ENCODE measurements around the gene PAX1. TPM values are rescaled to one million over a fixed set of nuclear protein-coding genes. Genes with fewer than 3 reads are reported as not detected.
A peak's percentile ranks its signal among the peaks of the same experiment; 100 is the strongest.

PAX1 gene
- total and polyA plus RNA-seq, 11 donors: 0.44 TPM; not detected in 10

DNA sequence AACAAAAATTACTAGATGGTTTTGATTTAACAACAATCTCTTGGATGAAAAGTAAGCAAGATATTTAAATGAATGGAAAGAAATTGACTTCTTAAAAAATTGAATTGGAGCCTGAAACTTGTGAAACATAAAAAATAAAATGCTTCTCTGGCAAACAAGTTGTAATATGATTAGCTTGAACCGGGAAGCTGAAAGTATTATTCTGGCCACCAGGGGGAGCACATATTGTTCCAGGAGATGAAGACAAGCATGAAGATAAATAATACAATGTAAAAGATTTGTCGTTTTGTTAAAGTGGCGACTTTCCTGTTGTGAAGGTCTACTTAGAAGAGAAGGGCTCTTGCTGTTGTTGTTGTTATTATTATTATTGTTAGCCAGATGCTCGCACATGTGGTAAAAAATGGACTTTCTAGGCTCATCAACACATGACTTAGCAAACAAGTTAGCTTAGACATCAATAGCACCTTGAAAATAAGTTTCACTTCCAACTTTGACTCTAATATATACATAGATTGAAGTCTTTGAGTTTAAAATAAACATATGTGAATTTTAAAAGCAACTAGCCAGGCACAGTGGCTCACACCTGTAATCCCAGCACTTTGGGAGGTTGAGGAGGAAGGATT is 14.2 kb downstream of the PAX1 start:
- no peaks in the 10 kb centered on the region for H3K36me3 ChIP-seq
- no peak for DNase-seq
- no peaks in the 10 kb centered on the region for H3K4me1 ChIP-seq
- TF ChIP-seq, protein P1, sequence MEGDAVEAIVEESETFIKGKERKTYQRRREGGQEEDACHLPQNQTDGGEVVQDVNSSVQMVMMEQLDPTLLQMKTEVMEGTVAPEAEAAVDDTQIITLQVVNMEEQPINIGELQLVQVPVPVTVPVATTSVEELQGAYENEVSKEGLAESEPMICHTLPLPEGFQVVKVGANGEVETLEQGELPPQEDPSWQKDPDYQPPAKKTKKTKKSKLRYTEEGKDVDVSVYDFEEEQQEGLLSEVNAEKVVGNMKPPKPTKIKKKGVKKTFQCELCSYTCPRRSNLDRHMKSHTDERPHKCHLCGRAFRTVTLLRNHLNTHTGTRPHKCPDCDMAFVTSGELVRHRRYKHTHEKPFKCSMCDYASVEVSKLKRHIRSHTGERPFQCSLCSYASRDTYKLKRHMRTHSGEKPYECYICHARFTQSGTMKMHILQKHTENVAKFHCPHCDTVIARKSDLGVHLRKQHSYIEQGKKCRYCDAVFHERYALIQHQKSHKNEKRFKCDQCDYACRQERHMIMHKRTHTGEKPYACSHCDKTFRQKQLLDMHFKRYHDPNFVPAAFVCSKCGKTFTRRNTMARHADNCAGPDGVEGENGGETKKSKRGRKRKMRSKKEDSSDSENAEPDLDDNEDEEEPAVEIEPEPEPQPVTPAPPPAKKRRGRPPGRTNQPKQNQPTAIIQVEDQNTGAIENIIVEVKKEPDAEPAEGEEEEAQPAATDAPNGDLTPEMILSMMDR (IDR thresholded peaks at IDR 0.05): peak; percentile 63 to 85 (median 77)
- no peak for TF ChIP-seq POLR2A (IDR thresholded peaks at IDR 0.05)
- no peaks in the 10 kb centered on the region for H3K9me3 ChIP-seq
- intact Hi-C loops (cut with DNase I): loop anchor here in 8 of 10 donors (1.0 to 10.0 kb wide), 7 partner anchors 383 to 595 kb away; no protein-coding TSS in a partner anchor
- H3K27me3 ChIP-seq: peaks cover 5 to 45% (median 29%) of the 10 kb centered on the region in 9 donors
- 8 to 11% (median 8%) methylated on average over 4 of the region's 4 CpGs for whole genome bisulfite sequencing, 4 donors
- ATAC-seq: no peak
- H3K4me3 ChIP-seq: no peak overlapping the region
- H3K27ac ChIP-seq: no peak overlapping the region

DNA sequence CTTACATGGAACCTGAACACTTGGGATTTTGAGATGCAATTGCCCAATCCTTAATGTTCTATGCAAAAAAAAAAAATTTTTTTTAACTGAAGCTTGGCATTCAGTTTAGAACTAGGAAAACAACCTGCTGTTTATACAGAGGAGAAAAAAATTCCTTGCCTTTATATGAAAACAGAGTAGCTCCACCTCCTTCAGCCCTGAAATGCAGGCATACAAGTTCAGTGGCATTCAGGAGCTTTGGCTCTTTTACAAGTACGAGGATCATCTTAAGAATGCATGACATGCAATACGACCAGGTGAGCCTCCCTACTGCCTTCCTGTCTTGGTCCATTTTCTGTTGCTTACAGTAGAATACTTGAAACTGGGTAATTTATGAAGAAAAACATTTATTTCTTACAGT is 20.4 kb downstream of the PAX1 start:
- peaks cover 0 to 13% (median 0%) of the 10 kb centered on the region in 9 donors for H3K27me3 ChIP-seq
- intact Hi-C loops (cut with DNase I): loop anchor here in 1 of 10 donors (10.0 kb wide), 1 partner anchor 519 kb away; no protein-coding TSS in a partner anchor
- no peak overlapping the region for H3K27ac ChIP-seq
- DNase-seq: no peak
- H3K4me1 ChIP-seq: no peaks in the 10 kb centered on the region
- no peaks in the 10 kb centered on the region for H3K9me3 ChIP-seq
- H3K36me3 ChIP-seq: no peaks in the 10 kb centered on the region
- WGBS, 4 donors: 43 to 55% (median 48%) methylated on average over 2 of the region's 2 CpGs
- TF ChIP-seq, protein P1 (IDR thresholded peaks at IDR 0.05): no peak
- TF ChIP-seq POLR2A (IDR thresholded peaks at IDR 0.05): no peak
- no peak overlapping the region for H3K4me3 ChIP-seq
- no peak for ATAC-seq

DNA sequence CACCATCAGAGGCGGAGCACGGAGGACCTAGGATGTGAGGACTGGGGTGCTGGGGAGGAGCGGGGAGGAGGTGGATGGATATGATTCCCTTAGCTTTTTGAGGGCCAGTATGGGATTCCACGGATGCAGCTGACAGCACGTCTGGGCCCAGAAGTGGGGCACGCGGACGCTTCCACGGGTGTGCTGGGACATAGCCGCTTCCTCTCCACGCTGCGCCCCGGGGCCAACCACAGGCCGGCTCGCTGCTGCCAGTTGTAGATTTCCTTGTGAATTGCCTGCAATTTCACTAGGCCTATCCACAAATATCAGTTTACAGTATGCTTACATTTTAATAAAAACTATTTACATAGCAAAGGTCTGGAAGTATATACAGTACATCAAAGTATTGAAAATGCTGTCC is 23.9 kb downstream of the PAX1 start:
- WGBS, 4 donors: 90 to 95% (median 91%) methylated on average over 15 of the region's 15 CpGs
- DNase-seq: no peak
- intact Hi-C loops (cut with DNase I): loop anchor here in 1 of 10 donors (10.0 kb wide), 1 partner anchor 515 kb away; no protein-coding TSS in a partner anchor

DNA sequence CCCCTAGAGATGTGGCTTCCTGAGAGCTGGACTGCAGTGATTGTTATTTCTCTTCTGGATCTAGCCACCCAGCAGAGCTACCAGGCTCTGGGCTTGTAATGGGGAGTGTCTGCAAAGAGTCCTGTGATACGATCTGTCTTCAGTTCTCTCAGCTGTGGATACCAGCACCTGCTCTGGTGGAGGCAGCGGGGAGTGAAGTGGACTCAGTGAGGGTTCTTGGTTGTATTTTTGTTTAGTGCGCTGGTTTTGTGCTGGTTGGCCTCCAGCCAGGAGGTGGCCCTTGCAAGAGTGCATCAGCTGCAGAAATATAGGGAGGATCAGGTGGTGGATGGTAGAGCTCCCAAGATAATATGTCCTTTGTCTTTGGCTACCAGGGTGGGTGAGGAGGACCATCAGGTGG is 33.7 kb downstream of the PAX1 start:
- 72 to 88% (median 80%) methylated on average over 3 of the region's 3 CpGs for WGBS, 4 donors
- DNase-seq (no peak), ATAC-seq (no peak)
- Histone ChIP-seq H3K27ac (no peak overlapping the region), H3K9me3 (peaks cover 0 to 19% (median 2%) of the 10 kb centered on the region in 12 donors), H3K36me3 (no peaks in the 10 kb centered on the region), H3K27me3 (peaks cover 0 to 6% (median 0%) of the 10 kb centered on the region in 9 donors), H3K4me3 (no peak overlapping the region), H3K4me1 (no peaks in the 10 kb centered on the region)
- TF ChIP-seq, protein P1 (IDR thresholded peaks at IDR 0.05): no peak
- no peak for TF ChIP-seq POLR2A (IDR thresholded peaks at IDR 0.05)
- intact Hi-C loops (cut with DNase I): no loop called here

More for the DNA sequence above, 23.9 kb downstream of the PAX1 start:
- Histone ChIP-seq H3K9me3 (peaks cover 0 to 2% (median 0%) of the 10 kb centered on the region in 12 donors), H3K4me3 (no peak overlapping the region), H3K27me3 (peaks cover 0 to 13% (median 0%) of the 10 kb centered on the region in 9 donors), H3K36me3 (no peaks in the 10 kb centered on the region), H3K4me1 (no peaks in the 10 kb centered on the region), H3K27ac (no peak overlapping the region)
- TF ChIP-seq, protein P1 (IDR thresholded peaks at IDR 0.05): no peak
- TF ChIP-seq POLR2A (IDR thresholded peaks at IDR 0.05): no peak
- no peak for ATAC-seq
